KMS-11 (cell line): ENCODE data around the gene PYGM.

Source experiments
- H2AFZ ChIP-seq: fragments of 200-600 bp; sonication (generic); 2 replicates; pipeline ENCODE4 v1.6.1; 2016; ENCODE audit warnings: antibody characterized with exemption, mixed run types, low read depth
- H3K27ac ChIP-seq: fragments of 200-600 bp; sonication (generic); 2 replicates; pipeline ENCODE4 v1.6.1; 2016; ENCODE audit warnings: mild to moderate bottlenecking, mixed run types
- H3K27me3 ChIP-seq: fragments of 200-600 bp; sonication (generic); 2 replicates; pipeline ENCODE4 v1.6.1; 2017; ENCODE audit warnings: mild to moderate bottlenecking, low read depth, mixed run types, moderate library complexity; ENCODE audit not compliant: insufficient read depth
- H3K36me3 ChIP-seq: fragments of 200-600 bp; sonication (generic); 2 replicates; pipeline ENCODE4 v1.6.1; 2017; ENCODE audit warnings: mild to moderate bottlenecking, mixed run types; ENCODE audit not compliant: insufficient read depth
- H3K4me1 ChIP-seq: fragments of 200-600 bp; sonication (generic); 2 replicates; pipeline ENCODE4 v1.6.1; 2016; ENCODE audit warnings: mild to moderate bottlenecking, low read depth, mixed run types; ENCODE audit not compliant: poor library complexity, severe bottlenecking
- H3K4me2 ChIP-seq: fragments of 200-600 bp; sonication (generic); 2 replicates; pipeline ENCODE4 v1.7.0; 2016; ENCODE audit warnings: mild to moderate bottlenecking, mixed run types
- H3K4me3 ChIP-seq: fragments of 200-600 bp; sonication (generic); IDR thresholded peaks from 2 replicates; pipeline ENCODE4 v1.6.1; 2017; ENCODE audit warnings: low read depth, low read length, mixed read lengths; ENCODE audit not compliant: insufficient read depth
- H3K79me2 ChIP-seq: fragments of 200-600 bp; sonication (generic); 2 replicates; pipeline ENCODE4 v1.6.1; 2016; ENCODE audit warnings: low read depth, mixed run types; ENCODE audit not compliant: insufficient read depth
- H3K9ac ChIP-seq: fragments of 200-600 bp; sonication (generic); 2 replicates; pipeline ENCODE4 v1.6.1; 2016; ENCODE audit warnings: mild to moderate bottlenecking, mixed run types
- H4K20me1 ChIP-seq: fragments of 200-600 bp; sonication (generic); 2 replicates; pipeline ENCODE4 v1.6.1; 2016; ENCODE audit warnings: mild to moderate bottlenecking, mixed run types; ENCODE audit not compliant: insufficient read depth
- TF ChIP-seq, protein P1 (sequence below): fragments of 200-600 bp; sonication (generic); conservative IDR thresholded peaks from 2 replicates; pipeline ENCODE4 v1.6.1; 2017; ENCODE audit warnings: low read depth, mild to moderate bottlenecking, antibody characterized with exemption, low read length, moderate library complexity, mixed read lengths

PYGM gene

DNA sequence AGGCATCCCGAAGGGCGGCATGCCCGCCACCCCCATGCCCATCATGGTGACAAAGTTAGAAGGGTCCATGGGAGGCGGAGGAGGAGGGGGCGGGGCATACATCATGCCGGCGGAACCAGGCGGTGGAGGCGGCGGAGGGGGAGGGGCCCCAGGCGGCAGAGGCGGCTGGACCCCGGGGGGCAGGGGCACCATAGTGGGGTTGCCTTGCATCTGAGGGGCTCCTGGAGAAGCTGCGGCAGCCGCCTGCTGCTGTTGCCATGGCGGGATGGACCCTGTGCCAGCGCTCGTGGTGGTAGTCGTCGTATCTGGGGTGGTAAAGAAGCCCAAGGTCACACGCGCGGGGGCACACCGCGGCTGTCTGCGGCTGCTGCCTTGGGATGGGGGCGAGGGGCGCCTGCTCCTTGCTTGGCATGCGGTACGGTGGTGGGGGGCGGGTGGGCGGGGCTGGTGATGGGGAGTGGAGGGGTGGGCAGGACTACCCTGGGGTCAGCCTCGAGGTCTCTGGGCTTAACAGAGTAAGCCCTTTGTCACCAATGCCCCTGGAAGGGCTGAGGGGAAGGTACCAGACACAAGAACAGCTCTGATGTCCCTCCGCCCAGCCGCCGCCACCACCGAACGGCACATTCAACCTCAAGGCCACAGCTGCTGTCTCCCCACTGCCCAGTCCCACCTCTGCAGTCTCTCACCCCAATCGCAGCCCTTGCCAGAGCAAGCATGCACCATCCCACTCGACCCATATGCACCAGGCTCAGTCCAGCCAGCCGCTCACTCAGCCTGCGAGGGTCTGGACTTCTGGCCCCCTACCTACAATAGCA, 6.3 kb upstream of the PYGM start:
- no peak overlapping the region for H3K4me2 ChIP-seq
- H3K27me3 ChIP-seq: no peaks in the 10 kb centered on the region
- TF ChIP-seq, protein P1, sequence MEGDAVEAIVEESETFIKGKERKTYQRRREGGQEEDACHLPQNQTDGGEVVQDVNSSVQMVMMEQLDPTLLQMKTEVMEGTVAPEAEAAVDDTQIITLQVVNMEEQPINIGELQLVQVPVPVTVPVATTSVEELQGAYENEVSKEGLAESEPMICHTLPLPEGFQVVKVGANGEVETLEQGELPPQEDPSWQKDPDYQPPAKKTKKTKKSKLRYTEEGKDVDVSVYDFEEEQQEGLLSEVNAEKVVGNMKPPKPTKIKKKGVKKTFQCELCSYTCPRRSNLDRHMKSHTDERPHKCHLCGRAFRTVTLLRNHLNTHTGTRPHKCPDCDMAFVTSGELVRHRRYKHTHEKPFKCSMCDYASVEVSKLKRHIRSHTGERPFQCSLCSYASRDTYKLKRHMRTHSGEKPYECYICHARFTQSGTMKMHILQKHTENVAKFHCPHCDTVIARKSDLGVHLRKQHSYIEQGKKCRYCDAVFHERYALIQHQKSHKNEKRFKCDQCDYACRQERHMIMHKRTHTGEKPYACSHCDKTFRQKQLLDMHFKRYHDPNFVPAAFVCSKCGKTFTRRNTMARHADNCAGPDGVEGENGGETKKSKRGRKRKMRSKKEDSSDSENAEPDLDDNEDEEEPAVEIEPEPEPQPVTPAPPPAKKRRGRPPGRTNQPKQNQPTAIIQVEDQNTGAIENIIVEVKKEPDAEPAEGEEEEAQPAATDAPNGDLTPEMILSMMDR: no peak
- H3K9ac ChIP-seq: no peak overlapping the region
- H3K27ac ChIP-seq: no peak overlapping the region
- H3K36me3 ChIP-seq: peaks cover 33% of the 10 kb centered on the region; the same call in 1 of the 2 replicates
- no peak overlapping the region for H2AFZ ChIP-seq
- H3K4me1 ChIP-seq: peaks cover 16% of the 10 kb centered on the region
- peaks cover 25% of the 10 kb centered on the region; the same call in 1 of the 2 replicates for H3K79me2 ChIP-seq
- H4K20me1 ChIP-seq: peaks cover 14% of the 10 kb centered on the region; the same call in 1 of the 2 replicates
- no peak overlapping the region for H3K4me3 ChIP-seq

DNA sequence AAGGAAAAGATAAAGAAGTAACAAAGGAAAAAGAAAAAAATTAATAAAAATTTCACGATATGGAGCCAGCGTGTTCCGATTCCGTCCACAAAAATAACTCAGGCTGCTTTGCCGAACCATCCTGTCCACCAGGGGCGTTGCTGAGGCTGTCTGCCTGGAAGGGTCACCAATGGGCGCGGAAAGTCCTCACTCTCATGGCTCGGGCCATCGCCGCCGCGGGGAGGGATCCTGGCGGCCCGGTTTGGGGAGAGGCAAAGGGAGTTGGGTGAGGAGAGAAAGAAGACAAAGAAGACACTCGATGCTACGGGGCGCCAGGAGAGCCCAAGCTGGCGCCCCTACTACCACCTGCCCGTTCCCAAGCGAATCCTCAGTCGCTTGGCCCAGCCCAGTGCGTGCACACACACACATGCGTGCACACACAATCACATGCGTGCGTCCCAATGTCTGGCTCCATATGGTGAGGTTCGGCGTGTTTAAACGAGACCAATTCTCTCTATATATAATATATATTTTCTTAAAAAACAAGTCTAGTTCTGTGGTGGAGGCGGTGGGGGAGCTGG, 5.6 kb upstream of the PYGM start:
- Histone ChIP-seq H3K27me3 (no peaks in the 10 kb centered on the region), H3K4me1 (peaks cover 14% of the 10 kb centered on the region), H3K36me3 (peaks cover 26% of the 10 kb centered on the region; the same call in 1 of the 2 replicates), H4K20me1 (peaks cover 9% of the 10 kb centered on the region; the same call in 1 of the 2 replicates), H2AFZ (no peak overlapping the region), H3K4me3 (no peak overlapping the region), H3K79me2 (peaks cover 19% of the 10 kb centered on the region; the same call in 1 of the 2 replicates), H3K4me2 (no peak overlapping the region), H3K9ac (no peak overlapping the region), H3K27ac (no peak overlapping the region)
- TF ChIP-seq, protein P1: no peak

DNA sequence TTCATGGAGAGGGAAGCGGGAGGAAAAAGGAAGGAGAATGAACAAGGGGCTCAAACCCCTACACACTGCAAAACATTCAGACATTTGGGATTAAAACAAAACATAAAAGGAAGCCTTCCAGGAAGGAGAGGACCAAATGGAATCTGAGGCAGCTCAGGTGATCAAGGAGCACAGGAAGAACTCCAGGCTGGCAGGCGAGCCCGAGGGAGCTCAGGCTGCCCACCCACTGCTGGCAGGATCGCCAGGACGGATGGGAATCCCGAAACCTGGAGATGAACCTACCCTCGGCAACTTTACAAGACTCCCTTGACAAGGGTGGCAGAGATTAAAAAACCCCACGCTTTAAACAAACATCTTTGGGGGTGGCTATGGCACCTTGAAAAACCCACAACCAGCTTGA, 5.0 kb upstream of the PYGM start:
- Histone ChIP-seq H3K4me2 (no peak overlapping the region), H3K27ac (no peak overlapping the region), H2AFZ (no peak overlapping the region), H4K20me1 (peaks cover 9% of the 10 kb centered on the region; the same call in 1 of the 2 replicates), H3K4me1 (peaks cover 14% of the 10 kb centered on the region), H3K79me2 (0 out of 2 replicates have a peak, but pooled peaks cover 12% of the 10 kb centered on the region), H3K9ac (no peak overlapping the region), H3K27me3 (no peaks in the 10 kb centered on the region), H3K36me3 (peaks cover 20% of the 10 kb centered on the region; the same call in 1 of the 2 replicates), H3K4me3 (no peak overlapping the region)
- TF ChIP-seq, protein P1: no peak

DNA sequence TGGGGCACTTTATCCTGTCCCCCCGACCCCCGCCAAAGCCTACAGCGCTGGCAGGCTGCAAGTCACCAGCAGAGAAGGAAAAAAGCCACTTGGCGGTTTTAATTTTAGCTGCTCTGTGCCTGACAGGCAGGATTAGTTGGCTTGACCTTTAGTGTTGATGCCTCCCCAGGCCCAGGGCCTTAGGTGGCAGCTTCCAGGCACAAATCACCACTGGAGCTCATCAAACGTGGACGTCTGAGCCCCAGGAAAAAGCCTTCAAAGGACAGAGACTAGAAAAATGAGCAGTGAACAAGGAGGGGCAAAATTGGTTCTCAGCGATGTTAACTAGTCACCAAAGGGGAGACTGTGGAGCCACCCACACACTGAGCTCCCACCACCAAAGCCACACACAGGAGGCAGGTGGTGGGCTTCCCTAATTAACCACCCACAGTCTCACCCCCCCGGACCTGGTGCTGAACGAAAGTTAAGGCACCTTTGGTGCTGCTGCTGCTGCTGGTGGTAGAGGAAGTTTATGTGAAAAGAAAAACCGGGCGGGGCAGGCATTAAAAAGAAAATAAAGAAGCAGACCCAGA, 4.4 kb upstream of the PYGM start:
- H3K4me1 ChIP-seq: peaks cover 14% of the 10 kb centered on the region
- H3K36me3 ChIP-seq: peaks cover 14% of the 10 kb centered on the region; the same call in 1 of the 2 replicates
- no peak overlapping the region for H3K4me2 ChIP-seq
- TF ChIP-seq, protein P1: no peak
- no peak overlapping the region for H2AFZ ChIP-seq
- peaks cover 9% of the 10 kb centered on the region; the same call in 1 of the 2 replicates for H4K20me1 ChIP-seq
- 0 out of 2 replicates have a peak, but pooled peaks cover 6% of the 10 kb centered on the region for H3K79me2 ChIP-seq
- H3K27ac ChIP-seq: peak overlapping the region; percentile 7; the same call in 1 of the 2 replicates
- no peak overlapping the region for H3K9ac ChIP-seq
- H3K4me3 ChIP-seq: no peak overlapping the region
- H3K27me3 ChIP-seq: no peaks in the 10 kb centered on the region
